Muscle of leg (tissue), 11 donors: ENCODE measurements around the gene CNNM4. TPM values are rescaled to one million over a fixed set of nuclear protein-coding genes. Genes with fewer than 3 reads are reported as not detected.

Experiments
- DNase-seq: peaks from one replicate; pipeline ENCODE4 v3.0.0; 2013
- H3K27ac ChIP-seq: one replicate; pipeline ENCODE4 v1.5.1; 2013; ENCODE audit warnings: mild to moderate bottlenecking, low read length, control low read depth
- H3K27me3 ChIP-seq: one replicate; pipeline ENCODE4 v1.6.1; 2013; ENCODE audit warnings: low read length; ENCODE audit not compliant: control insufficient read depth, insufficient read depth
- H3K36me3 ChIP-seq: one replicate; pipeline ENCODE4 v1.6.1; 2013; ENCODE audit warnings: low read length; ENCODE audit not compliant: control insufficient read depth, insufficient read depth
- H3K4me1 ChIP-seq: one replicate; pipeline ENCODE4 v1.6.1; 2013; ENCODE audit warnings: low read length; ENCODE audit not compliant: control insufficient read depth, insufficient read depth
- H3K4me3 ChIP-seq: one replicate; pipeline ENCODE4 v1.5.1; 2013; ENCODE audit warnings: low read length, control low read depth
- H3K9me3 ChIP-seq: replicated peaks from 2 replicates; pipeline ENCODE4 v1.6.1; 2013; ENCODE audit warnings: low read depth, low read length; ENCODE audit not compliant: control insufficient read depth
- WGBS: methylation state at CpG from one replicate; pipeline ENCODE4 v1.1.5; 2013; ENCODE audit warnings: missing lambda C conversion rate; ENCODE audit not compliant: insufficient coverage; 5-methylcytosine and 5-hydroxymethylcytosine counted together
- polyA plus RNA-seq, 8 donors: library from polyadenylated mRNA; unstranded; fragments of 120-200 nt; gene quantifications; one replicate each; pipeline versions ENCODE4 v1.2.1 to v1.2.3, GENCODE V29; 2013; ENCODE audit warnings: inconsistent platforms in 1 of 8, low replicate concordance in 1 of 8; ENCODE audit not compliant: insufficient read length in 8 of 8, insufficient read depth in 1 of 8
- total RNA-seq: library from RNA; stranded (reverse); fragments of 120-200 nt; gene quantifications from one replicate; pipeline ENCODE4 v1.2.4, GENCODE V29; 2013

CNNM4 gene
- total and polyA plus RNA-seq, 9 donors = 14.9 to 30.0 (median 24.2) TPM

- Histone ChIP-seq H3K36me3 (peaks cover 37% of the 10 kb centered on the region), H3K27ac (no peak overlapping the region), H3K9me3 (no peaks in the 10 kb centered on the region), H3K27me3 (no peaks in the 10 kb centered on the region), H3K4me3 (no peak overlapping the region), H3K4me1 (peaks cover 11% of the 10 kb centered on the region)
- no peak for DNase-seq
- WGBS = 93% methylated on average over 14 of the region's 15 CpGs
Measured at GRCh38 chr2:96853321-96853720, 92.6 kb downstream of the CNNM4 start.

- WGBS = 6% methylated on average over 25 of the region's 27 CpGs
- H3K36me3 ChIP-seq = peaks cover 36% of the 10 kb centered on the region
- no peak for DNase-seq
- no peaks in the 10 kb centered on the region for H3K9me3 ChIP-seq
- peak overlapping the region; percentile 43 for H3K27ac ChIP-seq
- H3K4me3 ChIP-seq = peak overlapping the region; percentile 67
- no peaks in the 10 kb centered on the region for H3K27me3 ChIP-seq
- peaks cover 29% of the 10 kb centered on the region for H3K4me1 ChIP-seq
Measured at GRCh38 chr2:96856776-96857666, 96.3 kb downstream of the CNNM4 start.

GRCh38 chr2:96857667-96858372, 97.1 kb downstream of the CNNM4 start, which contains the start of gene ANKRD39:
TSS of gene ANKRD39 (minus strand) at chr2:96858016. CDS start at chr2:96857987, 29 bp downstream.
- H3K4me3 ChIP-seq = peak within 1 kb of the TSS; percentile 67
- peaks cover 35% of the 10 kb centered on the region for H3K36me3 ChIP-seq
- H3K27me3 ChIP-seq = no peaks in the 10 kb centered on the region
- 0% methylated on average over 72 of the region's 81 CpGs for WGBS
- DNase-seq = peak; percentile 99
- H3K4me1 ChIP-seq = peaks cover 29% of the 10 kb centered on the region
- peak within 1 kb of the TSS; percentile 67 for H3K27ac ChIP-seq
- H3K9me3 ChIP-seq = no peaks in the 10 kb centered on the region

- Histone ChIP-seq H3K27me3 (no peaks in the 10 kb centered on the region), H3K9me3 (no peaks in the 10 kb centered on the region), H3K36me3 (peaks cover 40% of the 10 kb centered on the region), H3K4me3 (no peak overlapping the region), H3K27ac (peak overlapping the region; percentile 67), H3K4me1 (peaks cover 29% of the 10 kb centered on the region)
- DNase-seq = peak; percentile 61
- 10% methylated on average over 6 of the region's 11 CpGs for WGBS
Measured at GRCh38 chr2:96859099-96859649, 98.5 kb downstream of the CNNM4 start.

GRCh38 chr2:96859681-96860064, 99.0 kb downstream of the CNNM4 start:
- DNase-seq = no peak
- WGBS = 30% methylated on average over 2 of the region's 4 CpGs
- H3K36me3 ChIP-seq = peaks cover 45% of the 10 kb centered on the region
- H3K9me3 ChIP-seq = no peaks in the 10 kb centered on the region
- no peak overlapping the region for H3K4me3 ChIP-seq
- H3K27ac ChIP-seq = peak overlapping the region; percentile 59
- peaks cover 29% of the 10 kb centered on the region for H3K4me1 ChIP-seq
- H3K27me3 ChIP-seq = no peaks in the 10 kb centered on the region

GRCh38 chr2:96860065-96861029, 99.6 kb downstream of the CNNM4 start:
- H3K4me3 ChIP-seq = no peak overlapping the region
- no peaks in the 10 kb centered on the region for H3K9me3 ChIP-seq
- H3K27me3 ChIP-seq = no peaks in the 10 kb centered on the region
- no peak for DNase-seq
- H3K36me3 ChIP-seq = peaks cover 51% of the 10 kb centered on the region
- H3K4me1 ChIP-seq = peaks cover 29% of the 10 kb centered on the region
- 78% methylated on average over 25 of the region's 38 CpGs for WGBS
- peak overlapping the region; percentile 20 for H3K27ac ChIP-seq

- H3K4me3 ChIP-seq = no peak overlapping the region
- H3K9me3 ChIP-seq = no peaks in the 10 kb centered on the region
- 90% methylated on average over 17 of the region's 17 CpGs for WGBS
- DNase-seq = no peak
- peaks cover 30% of the 10 kb centered on the region for H3K4me1 ChIP-seq
- H3K27me3 ChIP-seq = no peaks in the 10 kb centered on the region
- H3K36me3 ChIP-seq = peaks cover 59% of the 10 kb centered on the region
- no peak overlapping the region for H3K27ac ChIP-seq
Measured at GRCh38 chr2:96861074-96861473, 100.4 kb downstream of the CNNM4 start.
